Peyer's patch (tissue), 4 donors: Measurements from ENCODE around the gene TCEA2. TPM values are rescaled to one million over a fixed set of nuclear protein-coding genes. Genes with fewer than 3 reads are reported as not detected.

Experiments used
- DNase-seq, 3 donors: peaks; one replicate each; pipeline ENCODE4 v3.0.0-alpha.2; 2017 to 2019
- H3K27ac ChIP-seq, 4 donors: fragments of 200-600 bp; sonication (generic); one replicate each; pipeline ENCODE4 v1.5.1; 2016 to 2019
- H3K27me3 ChIP-seq, 2 donors: fragments of 200-600 bp; sonication (generic); one replicate each; pipeline ENCODE4 v1.5.1; 2019
- H3K36me3 ChIP-seq, 3 donors: fragments of 200-600 bp; sonication (generic); one replicate each; pipeline ENCODE4 v1.5.1; 2016 to 2019
- H3K4me1 ChIP-seq, 4 donors: fragments of 200-600 bp; sonication (generic); one replicate each; pipeline ENCODE4 v1.5.1; 2016 to 2019
- H3K4me3 ChIP-seq, 4 donors: fragments of 200-600 bp; sonication (generic); 1 replicate in 3 of 4; 2 replicates in 1 of 4; pipeline ENCODE4 v1.5.1; 2016 to 2019; ENCODE audit warnings: mild to moderate bottlenecking in 1 of 4
- H3K9me3 ChIP-seq, 4 donors: fragments of 200-600 bp; sonication (generic); one replicate each; pipeline ENCODE4 v1.5.1; 2016 to 2019; ENCODE audit warnings: mild to moderate bottlenecking in 1 of 4
- CTCF ChIP-seq, 6 experiments: fragments of 450-650 bp in 4 of 6; fragments of 200-600 bp in 2 of 6; sonication (generic) in 1 of 6; IDR thresholded peaks; one replicate each; pipeline ENCODE4 v1.5.1; 2017 to 2019; ENCODE audit warnings: antibody characterized with exemption in 6 of 6, mild to moderate bottlenecking in 3 of 6, moderate library complexity in 1 of 6
- POLR2A ChIP-seq, 2 donors: fragments of 450-650 bp; IDR thresholded peaks; one replicate each; pipeline ENCODE4 v1.5.1; 2017; ENCODE audit warnings: antibody characterized with exemption in 2 of 2, mild to moderate bottlenecking in 2 of 2, moderate library complexity in 2 of 2
- small RNA-seq, 2 donors: library from RNA; depleted of rRNA; stranded (forward); fragments of <200 nt; gene quantifications; one replicate each; pipeline ENCODE3, GENCODE V24; 2016
- total RNA-seq, 4 donors: library from RNA; depleted of rRNA; stranded (reverse); fragments of >200 nt; gene quantifications; one replicate each; pipeline ENCODE4 v1.1.0, GENCODE V29; 2016

The TCEA2 gene
- total RNA-seq, 4 donors from 2014 or later: 4.7 to 19.8 (median 8.3) TPM

DNA sequence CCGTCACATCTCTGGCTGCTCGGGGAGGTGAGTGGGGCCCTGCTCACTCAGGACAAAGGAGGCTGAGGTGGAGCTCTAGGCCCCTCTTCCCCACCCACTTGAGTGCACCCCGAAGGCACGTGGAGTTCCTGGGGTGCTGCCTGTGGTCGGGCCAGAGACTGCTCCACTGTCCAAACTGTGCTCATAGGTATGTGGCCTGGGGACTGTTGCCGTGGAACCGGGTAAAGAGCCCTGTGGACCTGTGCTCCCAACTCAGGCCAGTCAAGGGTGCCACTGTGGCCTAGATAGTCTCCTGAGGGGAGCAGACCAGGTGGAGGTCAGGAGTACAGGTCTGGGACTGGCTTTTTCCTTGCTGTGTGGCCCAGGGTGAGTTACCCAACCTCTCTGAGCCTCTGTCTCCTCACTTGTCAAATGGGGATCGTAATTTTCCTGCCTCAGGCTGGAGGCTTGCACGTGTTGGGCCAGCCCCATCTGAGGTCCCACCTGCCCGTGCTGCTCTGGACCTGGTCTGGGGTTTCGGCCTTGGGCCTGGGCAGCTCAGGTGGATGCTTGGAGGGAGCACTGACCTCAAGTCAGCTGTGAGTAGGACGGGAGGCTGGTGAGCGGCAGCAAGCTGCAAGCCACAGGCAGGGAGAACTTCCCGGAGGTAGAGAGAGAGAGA lies 56.8 kb downstream of the TCEA2 start:
- peak; percentile 14 to 47 (median 41) for DNase-seq
- no peak overlapping the region for H3K4me3 ChIP-seq
- no peaks in the 10 kb centered on the region for H3K36me3 ChIP-seq
- no peak for TF ChIP-seq CTCF (IDR thresholded peaks at IDR 0.05)
- no peak for TF ChIP-seq POLR2A (IDR thresholded peaks at IDR 0.05)
- H3K27ac ChIP-seq: peak overlapping the region in 1 of 4 donors; percentile 25
- peaks cover 0 to 5% (median 0%) of the 10 kb centered on the region in 4 donors for H3K4me1 ChIP-seq
- no peaks in the 10 kb centered on the region for H3K27me3 ChIP-seq
- no peaks in the 10 kb centered on the region for H3K9me3 ChIP-seq

DNA sequence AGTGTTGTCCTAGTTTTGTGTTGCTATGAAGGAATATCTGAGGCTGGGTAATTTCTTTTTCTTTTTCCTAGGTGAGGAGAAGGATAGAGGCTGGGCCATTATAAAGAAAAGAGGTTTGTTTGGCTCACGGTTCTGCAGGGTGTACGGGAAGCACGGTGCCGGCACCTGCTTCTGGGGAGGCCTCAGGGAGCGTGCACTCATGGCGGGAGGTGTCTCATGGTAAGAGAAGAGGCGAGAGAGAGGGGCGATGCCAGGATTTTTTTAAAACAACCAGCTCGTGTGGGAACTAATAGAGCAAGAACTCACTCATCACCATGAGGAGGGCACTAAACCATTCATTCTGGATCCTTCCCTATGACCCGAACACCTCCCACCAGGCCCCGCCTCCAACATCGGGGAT lies 58.6 kb downstream of the TCEA2 start:
- Histone ChIP-seq H3K27me3 (no peaks in the 10 kb centered on the region), H3K9me3 (no peaks in the 10 kb centered on the region), H3K4me3 (no peak overlapping the region), H3K4me1 (peaks cover 0 to 5% (median 0%) of the 10 kb centered on the region in 4 donors), H3K36me3 (no peaks in the 10 kb centered on the region), H3K27ac (no peak overlapping the region)
- peak in 2 of 3 donors; percentile 13 to 36 for DNase-seq
- TF ChIP-seq POLR2A (IDR thresholded peaks at IDR 0.05) (no peak), CTCF (IDR thresholded peaks at IDR 0.05) (no peak)

Small RNA genes within 50 kb of the gene (small RNA-seq; reads per million reads assigned to genes)
- gene AL355803.1 (0 reads per million in 2 donors), gene MIR6813 (0 reads per million in 2 donors)

Other genes starting within 250 kb of the TCEA2 start
- 10 to 100 TPM in 1 of 4 donors, 1 to 10 TPM in 3; 1.9 to 33.0 (median 4.4) TPM for gene ZBTB46, start 231.9 kb upstream of the TCEA2 start, total RNA-seq
- gene ABHD16B, start 201.7 kb upstream of the TCEA2 start, total RNA-seq: not detected
- 10 to 100 TPM; 59.4 to 78.7 (median 65.1) TPM for gene TPD52L2, start 197.9 kb upstream of the TCEA2 start, total RNA-seq
- gene DNAJC5, start 168.1 kb upstream of the TCEA2 start, total RNA-seq: 100 to 1,000 TPM in 3 of 4 donors, 10 to 100 TPM in 1; 41.3 to 137 (median 113) TPM
- 100 to 1,000 TPM in 3 of 4 donors, 10 to 100 TPM in 1; 70.4 to 189 (median 136) TPM for gene UCKL1, start 106.8 kb upstream of the TCEA2 start, total RNA-seq
- gene ZNF512B, start 93.3 kb upstream of the TCEA2 start, total RNA-seq: 1 to 10 TPM; 5.8 to 7.4 (median 6.4) TPM
- 10 to 100 TPM in 3 of 4 donors, 1 to 10 TPM in 1; 1.7 to 14.3 (median 11.1) TPM for gene SAMD10, start 83.6 kb upstream of the TCEA2 start, total RNA-seq
- 10 to 100 TPM; 49.6 to 95.7 (median 64.2) TPM for gene PRPF6, start 82.1 kb upstream of the TCEA2 start, total RNA-seq
- 1 to 10 TPM in 2 of 4 donors, under 1 TPM in 2; 0.18 to 2.1 (median 1.1) TPM for gene C20orf204, start 27.0 kb upstream of the TCEA2 start, total RNA-seq
- 1 to 10 TPM in 3 of 4 donors, not detected in 1; 2.8 to 6.6 (median 3.4) TPM for gene SOX18, start 13.6 kb upstream of the TCEA2 start, total RNA-seq
- 10 to 100 TPM in 1 of 4 donors, 1 to 10 TPM in 3; 3.3 to 39.6 (median 6.8) TPM for gene RGS19, start 16.3 kb downstream of the TCEA2 start, total RNA-seq
- under 1 TPM in 1 of 4 donors, not detected in 3; 0.27 TPM for gene OPRL1, start 16.9 kb downstream of the TCEA2 start, total RNA-seq
- not detected for gene LKAAEAR1, start 21.2 kb downstream of the TCEA2 start, total RNA-seq
- gene NPBWR2, start 44.4 kb downstream of the TCEA2 start, total RNA-seq: not detected
- gene MYT1, start 101.3 kb downstream of the TCEA2 start, total RNA-seq: under 1 TPM in 2 of 4 donors, not detected in 2; 0.18 to 0.83 TPM
- gene PCMTD2, start 192.6 kb downstream of the TCEA2 start, total RNA-seq: 10 to 100 TPM; 34.5 to 90.8 (median 46.9) TPM